HepG2 (cell line): ENCODE data around the gene HNF1B. TPM values are rescaled to one million over a fixed set of nuclear protein-coding genes. Genes with fewer than 3 reads are reported as not detected.
A peak's percentile ranks its signal among the peaks of the same experiment; 100 is the strongest.

ENCODE experiments used
- ATAD3A ChIP-seq: sonication (generic); formaldehyde crosslinking; IDR thresholded peaks from 2 replicates; pipeline ENCODE4 v1.4.0; 2020; ENCODE audit warnings: missing genetic modification reagents
- ATM ChIP-seq: fragments of 450-650 bp; IDR thresholded peaks from 2 replicates; pipeline ENCODE4 v1.7.1; 2017; ENCODE audit warnings: mild to moderate bottlenecking, borderline replicate concordance
- CERS6 ChIP-seq: sonication (generic); formaldehyde crosslinking; IDR thresholded peaks from 2 replicates; pipeline ENCODE4 v1.5.0; 2020; ENCODE audit warnings: missing genetic modification reagents
- CREB1 ChIP-seq, 2 experiments: fragments of 450-650 bp in 1 of 2; IDR thresholded peaks; 2 replicates each; pipeline ENCODE4 v1.6.1; 2016 to 2017; ENCODE audit warnings: control low read depth in 1 of 2, mild to moderate bottlenecking in 1 of 2, missing compliant biosample characterization in 1 of 2, missing genetic modification characterization in 1 of 2
- GMEB1 ChIP-seq: sonication (generic); formaldehyde crosslinking; IDR thresholded peaks from 2 replicates; pipeline ENCODE4 v1.5.1; 2020; ENCODE audit warnings: missing genetic modification reagents, mild to moderate bottlenecking, borderline replicate concordance
- HOMEZ ChIP-seq: IDR thresholded peaks from 2 replicates; pipeline ENCODE4 v1.6.1; 2016; ENCODE audit warnings: low read depth
- RBFOX2 ChIP-seq: fragments of 200-400 bp; formaldehyde crosslinking; IDR thresholded peaks from 2 replicates; pipeline ENCODE4 v1.6.1; 2017; ENCODE audit warnings: low read depth, mild to moderate bottlenecking, low read length
- SPEN ChIP-seq: sonication (generic); formaldehyde crosslinking; IDR thresholded peaks from 2 replicates; pipeline ENCODE4 v1.5.1; 2020; ENCODE audit warnings: low read depth, mild to moderate bottlenecking, missing genetic modification reagents
- ZBTB37 ChIP-seq: sonication (generic); formaldehyde crosslinking; IDR thresholded peaks from 2 replicates; pipeline ENCODE4 v1.4.0; 2020; ENCODE audit warnings: mild to moderate bottlenecking, missing genetic modification reagents
- ZC3H13 ChIP-seq: sonication (generic); formaldehyde crosslinking; IDR thresholded peaks from 2 replicates; pipeline ENCODE4 v1.8.1; 2023; ENCODE audit warnings: mild to moderate bottlenecking, missing genetic modification reagents, moderate library complexity
- ZNF329 ChIP-seq: sonication (generic); formaldehyde crosslinking; IDR thresholded peaks from 2 replicates; pipeline ENCODE4 v1.9.0; 2021; ENCODE audit warnings: low read depth, mild to moderate bottlenecking, missing genetic modification reagents
- ZNF629 ChIP-seq: sonication (generic); formaldehyde crosslinking; conservative IDR thresholded peaks from 2 replicates; pipeline ENCODE4 v1.5.0; 2020; ENCODE audit warnings: missing genetic modification reagents
- ZNF670 ChIP-seq: sonication (generic); formaldehyde crosslinking; IDR thresholded peaks from 2 replicates; pipeline ENCODE4 v1.8.0; 2022; ENCODE audit warnings: mild to moderate bottlenecking, missing genetic modification reagents, borderline replicate concordance
- polyA plus RNA-seq, 8 experiments: library from polyadenylated mRNA; depleted of rRNA in 3 of 8; stranded (reverse) in 7 of 8; unstranded in 1 of 8; fragments of >200 nt; fragmentation: Illumina TruSeq in 4 of 8; extraction: Trizol in 4 of 8; gene quantifications; 2 replicates each; pipeline versions ENCODE4 v1.2.1 to v1.2.3, GENCODE V29; 2011 to 2016; ENCODE audit warnings: low read depth in 4 of 8, missing spikeins in 1 of 8, mixed read lengths in 1 of 8; ENCODE audit not compliant: insufficient read depth in 1 of 8
- total RNA-seq, 5 experiments: library from RNA; depleted of rRNA; stranded (reverse); fragments of >200 nt; fragmentation: Illumina TruSeq; extraction: Trizol; gene quantifications; 2 replicates each; pipeline ENCODE4 v1.2.3, GENCODE V29; 2016; ENCODE audit warnings: low read depth in 1 of 5
- TF ChIP-seq, protein P1 (sequence below): sonication (generic); formaldehyde crosslinking; IDR thresholded peaks from 2 replicates; pipeline ENCODE4 v1.8.1; 2022; ENCODE audit warnings: low read depth, mild to moderate bottlenecking, missing genetic modification reagents
- TF ChIP-seq, protein P2 (sequence below): sonication (generic); formaldehyde crosslinking; IDR thresholded peaks from 2 replicates; pipeline ENCODE4 v1.9.0; 2021; ENCODE audit warnings: missing genetic modification reagents, borderline replicate concordance
- TF ChIP-seq, protein P3 (sequence below): sonication (generic); formaldehyde crosslinking; IDR thresholded peaks from 2 replicates; pipeline ENCODE4 v1.5.0; 2020; ENCODE audit warnings: mild to moderate bottlenecking, missing genetic modification reagents

HNF1B gene
- total and polyA plus RNA-seq, 2 of the 13 experiments (the other 11 are each of a cell fraction or from before 2014, with no cell fraction given) = 1.9 to 5.3 TPM

- no peak for TF ChIP-seq ZC3H13 (CRISPR knock-in tag)
- TF ChIP-seq RBFOX2 = peak; percentile 44; the same call in 1 of the 2 replicates
- TF ChIP-seq ATM = no peak
- TF ChIP-seq ATAD3A (CRISPR knock-in tag) = no peak
- TF ChIP-seq GMEB1 (CRISPR knock-in tag) = no peak; the same call in 1 of the 2 replicates
- TF ChIP-seq ZNF329 (CRISPR knock-in tag) = no peak
- no peak for TF ChIP-seq HOMEZ (CRISPR knock-in tag)
- TF ChIP-seq CREB1 (IDR thresholded peaks at IDR 0.05) = peak; percentile 64
- TF ChIP-seq CREB1 (CRISPR knock-in tag; IDR thresholded peaks at IDR 0.05) = peak; percentile 51; the same call in 1 of the 2 replicates
- TF ChIP-seq, protein P1, sequence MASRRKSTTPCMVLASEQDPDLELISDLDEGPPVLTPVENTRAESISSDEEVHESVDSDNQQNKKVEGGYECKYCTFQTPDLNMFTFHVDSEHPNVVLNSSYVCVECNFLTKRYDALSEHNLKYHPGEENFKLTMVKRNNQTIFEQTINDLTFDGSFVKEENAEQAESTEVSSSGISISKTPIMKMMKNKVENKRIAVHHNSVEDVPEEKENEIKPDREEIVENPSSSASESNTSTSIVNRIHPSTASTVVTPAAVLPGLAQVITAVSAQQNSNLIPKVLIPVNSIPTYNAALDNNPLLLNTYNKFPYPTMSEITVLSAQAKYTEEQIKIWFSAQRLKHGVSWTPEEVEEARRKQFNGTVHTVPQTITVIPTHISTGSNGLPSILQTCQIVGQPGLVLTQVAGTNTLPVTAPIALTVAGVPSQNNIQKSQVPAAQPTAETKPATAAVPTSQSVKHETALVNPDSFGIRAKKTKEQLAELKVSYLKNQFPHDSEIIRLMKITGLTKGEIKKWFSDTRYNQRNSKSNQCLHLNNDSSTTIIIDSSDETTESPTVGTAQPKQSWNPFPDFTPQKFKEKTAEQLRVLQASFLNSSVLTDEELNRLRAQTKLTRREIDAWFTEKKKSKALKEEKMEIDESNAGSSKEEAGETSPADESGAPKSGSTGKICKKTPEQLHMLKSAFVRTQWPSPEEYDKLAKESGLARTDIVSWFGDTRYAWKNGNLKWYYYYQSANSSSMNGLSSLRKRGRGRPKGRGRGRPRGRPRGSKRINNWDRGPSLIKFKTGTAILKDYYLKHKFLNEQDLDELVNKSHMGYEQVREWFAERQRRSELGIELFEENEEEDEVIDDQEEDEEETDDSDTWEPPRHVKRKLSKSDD = peak; percentile 46; the same call in 1 of the 2 replicates
- TF ChIP-seq, protein P2, sequence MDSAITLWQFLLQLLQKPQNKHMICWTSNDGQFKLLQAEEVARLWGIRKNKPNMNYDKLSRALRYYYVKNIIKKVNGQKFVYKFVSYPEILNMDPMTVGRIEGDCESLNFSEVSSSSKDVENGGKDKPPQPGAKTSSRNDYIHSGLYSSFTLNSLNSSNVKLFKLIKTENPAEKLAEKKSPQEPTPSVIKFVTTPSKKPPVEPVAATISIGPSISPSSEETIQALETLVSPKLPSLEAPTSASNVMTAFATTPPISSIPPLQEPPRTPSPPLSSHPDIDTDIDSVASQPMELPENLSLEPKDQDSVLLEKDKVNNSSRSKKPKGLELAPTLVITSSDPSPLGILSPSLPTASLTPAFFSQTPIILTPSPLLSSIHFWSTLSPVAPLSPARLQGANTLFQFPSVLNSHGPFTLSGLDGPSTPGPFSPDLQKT (CRISPR knock-in tag) = no peak
- TF ChIP-seq ZNF629 (CRISPR knock-in tag) = peak; percentile 98
- no peak for TF ChIP-seq ZBTB37
- TF ChIP-seq, protein P3, sequence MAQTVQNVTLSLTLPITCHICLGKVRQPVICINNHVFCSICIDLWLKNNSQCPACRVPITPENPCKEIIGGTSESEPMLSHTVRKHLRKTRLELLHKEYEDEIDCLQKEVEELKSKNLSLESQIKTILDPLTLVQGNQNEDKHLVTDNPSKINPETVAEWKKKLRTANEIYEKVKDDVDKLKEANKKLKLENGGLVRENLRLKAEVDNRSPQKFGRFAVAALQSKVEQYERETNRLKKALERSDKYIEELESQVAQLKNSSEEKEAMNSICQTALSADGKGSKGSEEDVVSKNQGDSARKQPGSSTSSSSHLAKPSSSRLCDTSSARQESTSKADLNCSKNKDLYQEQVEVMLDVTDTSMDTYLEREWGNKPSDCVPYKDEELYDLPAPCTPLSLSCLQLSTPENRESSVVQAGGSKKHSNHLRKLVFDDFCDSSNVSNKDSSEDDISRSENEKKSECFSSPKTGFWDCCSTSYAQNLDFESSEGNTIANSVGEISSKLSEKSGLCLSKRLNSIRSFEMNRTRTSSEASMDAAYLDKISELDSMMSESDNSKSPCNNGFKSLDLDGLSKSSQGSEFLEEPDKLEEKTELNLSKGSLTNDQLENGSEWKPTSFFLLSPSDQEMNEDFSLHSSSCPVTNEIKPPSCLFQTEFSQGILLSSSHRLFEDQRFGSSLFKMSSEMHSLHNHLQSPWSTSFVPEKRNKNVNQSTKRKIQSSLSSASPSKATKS (CRISPR knock-in tag) = no peak
- TF ChIP-seq ZNF670 (CRISPR knock-in tag) = peak; percentile 57; the same call in 1 of the 2 replicates
- no peak for TF ChIP-seq CERS6 (CRISPR knock-in tag)
- TF ChIP-seq SPEN (CRISPR knock-in tag) = no peak; the same call in 1 of the 2 replicates
Measured at GRCh38 chr17:37708008-37708615, 36.7 kb downstream of the HNF1B start (continued).
